GM23248 (cell line): Measurements from ENCODE around the gene PTPRT.

Experiments used
- EZH2 ChIP-seq: fragments of 200-600 bp; sonication (generic); IDR thresholded peaks from 2 replicates; pipeline ENCODE4 v1.6.1; 2018; ENCODE audit warnings: antibody characterized with exemption, mild to moderate bottlenecking; ENCODE audit not compliant: insufficient read depth, poor library complexity, severe bottlenecking
- EZH2phosphoT487 ChIP-seq: fragments of 200-600 bp; sonication (generic); IDR thresholded peaks from 2 replicates; pipeline ENCODE4 v1.6.1; 2018; ENCODE audit warnings: antibody characterized with exemption, moderate library complexity, mild to moderate bottlenecking, low read depth; ENCODE audit not compliant: insufficient read depth

- no peak for TF ChIP-seq EZH2
- TF ChIP-seq EZH2phosphoT487 = no peak
Observed at GRCh38 chr20:42494290-42494689, 695.4 kb downstream of the PTPRT start.
